Epithelial cell of esophagus (primary cell): Measurements from ENCODE around the gene TNFAIP8L1.

Source experiments
- DNase-seq: peaks from one replicate; pipeline ENCODE4 v3.0.0; 2010; ENCODE audit warnings: low read depth
- H3K4me3 ChIP-seq: 2 replicates; pipeline ENCODE4 v1.5.1; 2011; ENCODE audit warnings: mild to moderate bottlenecking, low read length, control low read depth
- CTCF ChIP-seq: IDR thresholded peaks from 2 replicates; pipeline ENCODE4 v1.5.1; 2011; ENCODE audit warnings: low read depth, mild to moderate bottlenecking, low read length, control low read depth, inconsistent platforms; ENCODE audit not compliant: insufficient read depth; ENCODE audit errors: missing control alignments

The TNFAIP8L1 gene

GRCh38 chr19:4633140-4633967 is 6.0 kb upstream of the TNFAIP8L1 start:
- DNase-seq = peak; percentile 87

GRCh38 chr19:4635754-4636116 is 3.6 kb upstream of the TNFAIP8L1 start:
- DNase-seq = no peak
- peak overlapping the region; percentile 52 for H3K4me3 ChIP-seq
- no peak for TF ChIP-seq CTCF

More at GRCh38 chr19:4633140-4633967, 6.0 kb upstream of the TNFAIP8L1 start:
- TF ChIP-seq CTCF = peak; percentile 88
- H3K4me3 ChIP-seq = no peak overlapping the region

- DNase-seq = peak; percentile 38
- peak; percentile 61 for TF ChIP-seq CTCF
- H3K4me3 ChIP-seq = peak overlapping the region; percentile 52
These were observed 3.1 kb upstream of the TNFAIP8L1 start for GRCh38 chr19:4636151-4636717.

GRCh38 chr19:4636761-4637160 is 2.6 kb upstream of the TNFAIP8L1 start:
- DNase-seq = no peak
- no peak overlapping the region for H3K4me3 ChIP-seq

GRCh38 chr19:4638317-4638716 is 999 bp upstream of the TNFAIP8L1 start:
- TF ChIP-seq CTCF = no peak
- H3K4me3 ChIP-seq = no peak overlapping the region
- no peak for DNase-seq

More at GRCh38 chr19:4636761-4637160, 2.6 kb upstream of the TNFAIP8L1 start:
- TF ChIP-seq CTCF = no peak

GRCh38 chr19:4639531-4640246 is 373 bp downstream of the TNFAIP8L1 start:
- no peak for DNase-seq
- H3K4me3 ChIP-seq = peak overlapping the region; percentile 75
- no peak for TF ChIP-seq CTCF
